Glutamatergic neuron (in vitro differentiated cells): ENCODE results near the gene TEPSIN. TPM values are rescaled to one million over a fixed set of nuclear protein-coding genes. Genes with fewer than 3 reads are reported as not detected.

ENCODE experiments used
- DNase-seq: peaks from one replicate; pipeline ENCODE4 v3.0.0; 2022
- H3K27ac Mint-ChIP-seq: one replicate; pipeline ENCODE4 v1.8.0; 2020; ENCODE audit warnings: mild to moderate bottlenecking, mixed read lengths, inconsistent platforms; ENCODE audit not compliant: unreplicated experiment
- H3K27me3 Mint-ChIP-seq: one replicate; pipeline ENCODE4 v1.8.0; 2020; ENCODE audit warnings: mild to moderate bottlenecking, moderate library complexity, mixed read lengths, inconsistent platforms; ENCODE audit not compliant: unreplicated experiment
- H3K36me3 Mint-ChIP-seq: one replicate; pipeline ENCODE4 v1.8.0; 2020; ENCODE audit warnings: mild to moderate bottlenecking, mixed read lengths, inconsistent platforms; ENCODE audit not compliant: unreplicated experiment
- H3K4me1 Mint-ChIP-seq: one replicate; pipeline ENCODE4 v1.8.0; 2020; ENCODE audit warnings: mild to moderate bottlenecking, low read depth, mixed read lengths, inconsistent platforms; ENCODE audit not compliant: unreplicated experiment
- H3K4me3 Mint-ChIP-seq: one replicate; pipeline ENCODE4 v1.8.0; 2020; ENCODE audit warnings: mild to moderate bottlenecking, mixed read lengths, inconsistent platforms; ENCODE audit not compliant: unreplicated experiment
- H3K9me3 Mint-ChIP-seq: one replicate; pipeline ENCODE4 v1.8.0; 2020; ENCODE audit warnings: mild to moderate bottlenecking, moderate library complexity, mixed read lengths, inconsistent platforms; ENCODE audit not compliant: unreplicated experiment
- long read RNA-seq: library from polyadenylated mRNA; unstranded; transcript quantifications from one replicate; pipeline ENCODE4 v2.0.0, GENCODE V29; 2020; ENCODE audit not compliant: unreplicated experiment
- total RNA-seq: library from RNA; stranded (reverse); fragmentation: NEBNext Ultra II Directional; extraction: Animal tissue kit (Norgen Biotek cat#: 25700); gene quantifications from one replicate; pipeline ENCODE4 v1.2.1, GENCODE V29; 2021; ENCODE audit not compliant: unreplicated experiment
- TF ChIP-seq, protein P1 (sequence below): fragments of 200-600 bp; sonication (generic); IDR thresholded peaks from one replicate; pipeline ENCODE4 v1.5.0; 2021; ENCODE audit not compliant: partially characterized antibody, unreplicated experiment

Gene TEPSIN, protein sequence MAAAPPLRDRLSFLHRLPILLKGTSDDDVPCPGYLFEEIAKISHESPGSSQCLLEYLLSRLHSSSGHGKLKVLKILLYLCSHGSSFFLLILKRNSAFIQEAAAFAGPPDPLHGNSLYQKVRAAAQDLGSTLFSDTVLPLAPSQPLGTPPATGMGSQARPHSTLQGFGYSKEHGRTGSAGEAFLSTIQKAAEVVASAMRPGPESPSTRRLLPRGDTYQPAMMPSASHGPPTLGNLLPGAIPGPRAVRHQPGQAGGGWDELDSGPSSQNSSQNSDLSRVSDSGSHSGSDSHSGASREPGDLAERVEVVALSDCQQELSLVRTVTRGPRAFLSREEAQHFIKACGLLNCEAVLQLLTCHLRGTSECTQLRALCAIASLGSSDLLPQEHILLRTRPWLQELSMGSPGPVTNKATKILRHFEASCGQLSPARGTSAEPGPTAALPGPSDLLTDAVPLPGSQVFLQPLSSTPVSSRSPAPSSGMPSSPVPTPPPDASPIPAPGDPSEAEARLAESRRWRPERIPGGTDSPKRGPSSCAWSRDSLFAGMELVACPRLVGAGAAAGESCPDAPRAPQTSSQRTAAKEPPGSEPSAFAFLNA
- 85.7 TPM for total RNA-seq
- long read RNA-seq, partial matches to known transcripts: 0 of 1 reads
- long read RNA-seq, other reads (novel, unspliced or antisense): 1 of 1 reads

DNA sequence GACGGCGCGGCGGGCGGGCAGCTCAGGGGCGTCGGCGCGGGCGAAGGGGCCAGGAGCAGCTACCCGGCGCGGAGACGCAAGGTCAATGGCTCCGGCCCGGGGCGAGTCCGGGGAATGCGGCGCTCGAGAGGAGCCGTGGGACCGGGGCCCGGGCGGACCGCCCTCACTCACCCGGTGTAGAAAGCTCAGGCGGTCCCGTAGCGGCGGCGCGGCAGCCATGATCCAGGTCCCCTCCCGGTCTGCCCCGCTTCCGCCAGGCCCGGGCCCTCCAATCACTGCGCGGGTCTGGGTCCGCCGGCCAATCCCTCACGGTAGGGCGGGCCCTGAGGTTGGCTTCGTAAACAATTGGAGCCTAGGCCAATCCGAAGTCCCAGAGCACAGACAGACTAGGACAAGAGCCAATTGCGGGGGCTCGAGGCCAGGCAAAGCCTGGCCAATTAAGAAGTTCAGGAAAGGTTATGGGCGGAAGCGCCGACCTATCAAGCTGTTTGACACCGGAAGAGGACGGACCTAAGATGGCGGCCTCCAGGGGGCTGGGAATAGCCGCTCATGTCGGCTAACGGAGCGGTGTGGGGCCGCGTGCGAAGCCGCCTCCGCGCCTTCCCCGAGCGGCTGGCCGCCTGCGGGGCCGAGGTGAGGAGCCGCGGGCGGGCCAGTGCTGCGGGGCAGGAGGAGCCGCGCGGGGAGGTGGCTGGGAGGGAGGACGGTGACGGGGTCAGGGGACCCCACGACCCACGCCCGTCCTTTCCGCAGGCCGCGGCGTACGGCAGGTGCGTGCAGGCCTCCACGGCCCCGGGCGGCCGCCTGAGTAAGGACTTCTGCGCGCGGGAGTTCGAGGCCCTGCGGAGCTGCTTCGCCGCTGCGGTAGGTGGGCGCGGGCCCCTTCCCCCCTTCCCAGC is at the start of gene TEPSIN, which contains the start of gene NDUFAF8:
Gene TEPSIN (minus strand): TSS at position 241 of the 899 bp plus-strand sequence. CDS start 22 bp downstream, at position 219.
Gene NDUFAF8 (plus strand): TSS at position 504 of the 899 bp plus-strand sequence. CDS start 46 bp downstream, at position 550.
- peak; percentile 95 for DNase-seq
- TF ChIP-seq, protein P1, sequence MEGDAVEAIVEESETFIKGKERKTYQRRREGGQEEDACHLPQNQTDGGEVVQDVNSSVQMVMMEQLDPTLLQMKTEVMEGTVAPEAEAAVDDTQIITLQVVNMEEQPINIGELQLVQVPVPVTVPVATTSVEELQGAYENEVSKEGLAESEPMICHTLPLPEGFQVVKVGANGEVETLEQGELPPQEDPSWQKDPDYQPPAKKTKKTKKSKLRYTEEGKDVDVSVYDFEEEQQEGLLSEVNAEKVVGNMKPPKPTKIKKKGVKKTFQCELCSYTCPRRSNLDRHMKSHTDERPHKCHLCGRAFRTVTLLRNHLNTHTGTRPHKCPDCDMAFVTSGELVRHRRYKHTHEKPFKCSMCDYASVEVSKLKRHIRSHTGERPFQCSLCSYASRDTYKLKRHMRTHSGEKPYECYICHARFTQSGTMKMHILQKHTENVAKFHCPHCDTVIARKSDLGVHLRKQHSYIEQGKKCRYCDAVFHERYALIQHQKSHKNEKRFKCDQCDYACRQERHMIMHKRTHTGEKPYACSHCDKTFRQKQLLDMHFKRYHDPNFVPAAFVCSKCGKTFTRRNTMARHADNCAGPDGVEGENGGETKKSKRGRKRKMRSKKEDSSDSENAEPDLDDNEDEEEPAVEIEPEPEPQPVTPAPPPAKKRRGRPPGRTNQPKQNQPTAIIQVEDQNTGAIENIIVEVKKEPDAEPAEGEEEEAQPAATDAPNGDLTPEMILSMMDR: peak; percentile 25
- H3K4me3 Mint-ChIP-seq: peak within 1 kb of the TSS; percentile 93
- H3K27ac Mint-ChIP-seq: peak within 1 kb of the TSS; percentile 86
- peaks cover 6% of the 10 kb centered on the region for H3K27me3 Mint-ChIP-seq
- H3K9me3 Mint-ChIP-seq: peaks cover 11% of the 10 kb centered on the region
- peaks cover 21% of the 10 kb centered on the region for H3K4me1 Mint-ChIP-seq
- no peaks in the 10 kb centered on the region for H3K36me3 Mint-ChIP-seq

DNA sequence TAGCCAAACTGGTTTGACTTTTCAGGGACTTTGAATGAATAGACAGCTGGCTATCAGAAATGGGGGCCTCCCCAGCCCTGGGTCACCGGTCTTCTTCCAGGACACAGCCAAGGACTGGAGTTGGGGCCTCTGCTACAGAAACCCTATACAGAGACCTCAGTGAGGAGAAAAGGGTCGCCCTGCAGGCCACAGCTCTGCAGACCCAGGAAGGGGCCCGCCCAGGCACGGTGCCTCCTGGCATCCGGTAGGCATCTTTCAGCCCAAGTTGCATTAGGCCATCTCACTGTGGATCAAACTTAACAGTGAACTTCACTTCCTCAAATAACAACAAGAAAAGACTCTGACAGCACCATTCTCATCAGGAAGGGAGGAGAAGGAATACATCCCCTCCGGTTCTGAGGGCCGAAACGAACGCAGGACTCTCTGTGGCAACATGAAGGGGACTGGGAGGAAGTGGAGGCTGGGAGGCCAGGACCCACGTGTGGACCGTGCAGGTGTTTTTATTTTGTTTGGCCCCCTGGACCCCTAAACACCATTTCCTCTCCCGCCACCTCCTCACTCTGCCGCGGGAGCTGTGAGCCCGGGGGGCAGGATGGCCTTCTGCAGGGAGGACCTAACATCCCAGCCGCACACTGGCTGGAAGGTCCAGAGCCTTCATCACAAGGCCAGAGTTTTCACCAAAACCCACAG is 49.0 kb upstream of the TEPSIN start:
- Mint-ChIP-seq H3K36me3 (no peaks in the 10 kb centered on the region), H3K4me3 (peak overlapping the region; percentile 25), H3K4me1 (peaks cover 21% of the 10 kb centered on the region), H3K27me3 (peaks cover 10% of the 10 kb centered on the region), H3K9me3 (peaks cover 2% of the 10 kb centered on the region), H3K27ac (no peak overlapping the region)
- TF ChIP-seq, protein P1: no peak
- DNase-seq: no peak

DNA sequence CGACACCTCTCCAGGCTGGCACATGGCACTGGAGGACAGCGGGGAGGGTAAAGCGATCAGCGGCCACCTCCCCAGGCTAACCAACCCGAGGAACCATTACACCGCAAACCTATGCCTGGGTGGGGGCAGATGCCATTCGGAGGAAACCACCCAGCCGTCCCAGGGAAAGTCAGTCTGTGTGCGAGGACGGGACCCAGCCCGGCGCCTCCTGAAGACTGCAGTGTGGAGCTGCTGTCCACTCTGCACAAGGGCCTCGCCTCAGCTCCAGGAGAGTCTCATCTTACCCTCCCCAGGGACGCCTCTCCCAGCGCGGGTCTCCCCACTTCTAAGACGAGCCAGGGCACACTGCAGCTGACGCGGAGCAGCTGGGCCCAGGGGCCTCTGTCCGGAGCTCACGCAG is 48.3 kb upstream of the TEPSIN start:
- H3K27me3 Mint-ChIP-seq: peaks cover 10% of the 10 kb centered on the region

DNA sequence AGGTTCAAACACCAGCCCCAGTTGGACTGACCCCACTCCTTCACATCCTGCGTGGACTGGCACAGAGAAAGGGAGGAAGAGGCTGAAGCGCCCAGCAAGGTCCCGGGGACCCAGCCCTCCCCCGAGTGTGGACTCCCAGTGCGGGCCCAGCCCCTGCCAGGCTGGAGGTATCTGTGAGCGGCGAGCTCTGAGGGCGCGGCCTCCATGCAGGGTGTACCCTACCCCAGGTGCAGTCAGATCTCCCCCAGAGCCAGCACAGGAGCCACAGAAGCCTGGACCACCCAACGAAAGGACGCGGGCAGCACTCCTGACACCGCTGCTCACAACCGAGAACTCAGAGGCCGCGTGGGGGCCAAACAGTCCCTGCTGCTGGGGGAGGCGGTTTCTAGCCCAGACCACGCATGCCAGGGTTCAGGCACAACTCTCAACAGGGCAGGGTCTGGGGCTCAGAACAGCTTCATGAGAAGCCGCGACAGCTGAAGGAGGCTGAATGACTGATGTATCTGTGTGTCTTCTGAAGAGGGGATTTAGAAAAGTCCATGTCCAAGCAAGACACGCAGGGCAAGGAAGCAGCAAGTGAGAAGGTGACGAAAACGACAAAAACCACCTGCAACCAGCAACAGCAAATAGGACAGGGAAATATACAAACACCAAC is 47.8 kb upstream of the TEPSIN start:
- TF ChIP-seq, protein P1: no peak
- Mint-ChIP-seq H3K27ac (peak overlapping the region; percentile 28), H3K36me3 (no peaks in the 10 kb centered on the region), H3K4me1 (peaks cover 21% of the 10 kb centered on the region), H3K27me3 (peaks cover 10% of the 10 kb centered on the region), H3K9me3 (peaks cover 2% of the 10 kb centered on the region), H3K4me3 (no peak overlapping the region)
- no peak for DNase-seq

More for the DNA sequence above, 48.3 kb upstream of the TEPSIN start:
- Mint-ChIP-seq H3K27ac (peak overlapping the region; percentile 66), H3K4me3 (peak overlapping the region; percentile 46), H3K9me3 (peaks cover 2% of the 10 kb centered on the region), H3K36me3 (no peaks in the 10 kb centered on the region), H3K4me1 (peaks cover 21% of the 10 kb centered on the region)
- peak; percentile 45 for DNase-seq
- TF ChIP-seq, protein P1: no peak
